Transverse colon (tissue), 3 donors: ENCODE data around the gene RHOC.

Experiments used
- POLR2A ChIP-seq: fragments of 450-650 bp; IDR thresholded peaks from one replicate; pipeline ENCODE4 v1.6.1; 2016; ENCODE audit warnings: antibody characterized with exemption, mild to moderate bottlenecking, moderate library complexity
- TF ChIP-seq, protein P1 (sequence below), 5 experiments: fragments of 200-600 bp in 3 of 5; fragments of 450-650 bp in 2 of 5; sonication (generic) in 3 of 5; IDR thresholded peaks; 1 replicate in 2 of 5; 2 replicates in 3 of 5; pipeline ENCODE4 v1.5.1; 2016 to 2017; ENCODE audit warnings: antibody characterized with exemption in 5 of 5, inconsistent platforms in 3 of 5, mild to moderate bottlenecking in 2 of 5, moderate library complexity in 1 of 5

DNA sequence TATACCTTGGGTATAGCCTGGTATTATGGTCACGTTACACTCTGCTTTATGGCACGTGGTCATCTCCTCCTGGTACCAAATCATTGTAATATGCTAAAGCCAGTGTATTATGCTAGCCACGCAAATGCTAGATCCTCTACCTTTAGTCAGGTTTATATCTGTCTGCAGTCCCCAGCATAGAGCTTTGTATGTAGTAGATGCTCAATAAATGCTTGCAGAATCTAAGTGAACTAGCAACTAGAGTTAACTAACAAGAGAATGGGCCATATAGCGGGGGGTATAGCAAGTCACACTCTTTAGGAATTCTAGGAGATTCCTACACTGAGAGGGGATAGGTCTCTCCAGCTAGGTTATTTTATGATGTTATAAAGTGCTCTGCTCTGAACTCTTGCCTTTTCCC lies 29.4 kb downstream of the RHOC start:
- no peak for TF ChIP-seq POLR2A
- TF ChIP-seq, protein P1, sequence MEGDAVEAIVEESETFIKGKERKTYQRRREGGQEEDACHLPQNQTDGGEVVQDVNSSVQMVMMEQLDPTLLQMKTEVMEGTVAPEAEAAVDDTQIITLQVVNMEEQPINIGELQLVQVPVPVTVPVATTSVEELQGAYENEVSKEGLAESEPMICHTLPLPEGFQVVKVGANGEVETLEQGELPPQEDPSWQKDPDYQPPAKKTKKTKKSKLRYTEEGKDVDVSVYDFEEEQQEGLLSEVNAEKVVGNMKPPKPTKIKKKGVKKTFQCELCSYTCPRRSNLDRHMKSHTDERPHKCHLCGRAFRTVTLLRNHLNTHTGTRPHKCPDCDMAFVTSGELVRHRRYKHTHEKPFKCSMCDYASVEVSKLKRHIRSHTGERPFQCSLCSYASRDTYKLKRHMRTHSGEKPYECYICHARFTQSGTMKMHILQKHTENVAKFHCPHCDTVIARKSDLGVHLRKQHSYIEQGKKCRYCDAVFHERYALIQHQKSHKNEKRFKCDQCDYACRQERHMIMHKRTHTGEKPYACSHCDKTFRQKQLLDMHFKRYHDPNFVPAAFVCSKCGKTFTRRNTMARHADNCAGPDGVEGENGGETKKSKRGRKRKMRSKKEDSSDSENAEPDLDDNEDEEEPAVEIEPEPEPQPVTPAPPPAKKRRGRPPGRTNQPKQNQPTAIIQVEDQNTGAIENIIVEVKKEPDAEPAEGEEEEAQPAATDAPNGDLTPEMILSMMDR (IDR thresholded peaks at IDR 0.05): no peak
